ENCODE measurements around the gene CSNK1A1L.

The CSNK1A1L gene

DNA sequence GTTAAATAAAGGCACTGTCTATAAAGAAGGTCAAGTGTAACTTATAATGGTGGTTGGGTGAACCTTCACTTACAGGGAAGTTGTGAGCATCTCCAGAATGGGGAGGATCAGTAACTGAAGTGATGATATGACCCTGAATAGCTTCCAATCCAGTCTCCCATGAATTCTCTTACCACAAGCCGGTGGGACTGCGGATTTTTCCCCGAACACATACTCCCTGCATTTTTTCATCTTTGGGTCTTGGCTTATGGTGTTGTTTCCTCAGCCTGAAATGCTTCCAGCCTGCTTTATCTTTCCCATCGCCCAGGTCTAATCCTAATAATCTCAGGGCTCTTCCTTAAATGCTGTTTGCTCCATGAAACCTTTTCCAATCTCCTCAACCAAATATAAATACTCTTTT lies 2.0 kb upstream of the CSNK1A1L start:
- DNase-seq (ENCODE audit: low read depth) = no peak

DNA sequence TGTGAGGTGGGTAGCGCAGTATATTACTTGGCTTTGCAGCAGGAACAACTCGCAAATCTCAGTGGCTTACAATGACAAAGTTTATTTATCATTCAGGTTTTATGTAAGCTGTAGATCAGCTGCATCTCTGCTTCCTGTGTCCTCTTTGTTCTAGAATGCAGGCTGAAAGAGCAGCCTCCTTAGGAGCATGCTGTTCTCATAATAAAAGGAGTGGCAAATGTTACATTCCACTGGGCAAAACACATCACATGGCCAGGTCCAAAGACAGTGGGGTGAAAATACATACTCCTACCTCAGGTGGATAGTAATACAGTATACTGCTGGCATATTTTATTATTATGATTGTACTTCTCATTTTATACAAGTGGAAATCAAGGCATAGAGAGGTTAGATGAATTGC lies 1.2 kb upstream of the CSNK1A1L start:
- peak; percentile 48 for DNase-seq (ENCODE audit: low read depth)

DNA sequence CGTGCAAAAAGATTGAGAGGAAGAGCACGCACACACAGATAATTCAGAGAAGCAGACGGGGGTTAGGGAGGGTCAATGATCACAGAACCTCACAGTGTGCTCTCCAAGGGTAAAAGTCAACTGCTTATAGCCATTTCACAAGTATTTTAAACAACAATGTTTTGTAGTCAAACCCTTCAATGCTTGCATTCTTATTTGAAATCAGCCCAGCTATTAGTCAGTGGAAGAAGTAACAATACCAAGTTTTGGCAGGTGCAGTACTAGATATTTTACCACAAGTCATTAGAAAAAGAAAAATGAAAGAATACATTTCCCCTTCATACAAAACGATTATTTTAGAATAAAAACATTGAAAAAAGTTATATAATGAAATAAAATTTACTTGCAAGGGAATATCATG lies 2.6 kb downstream of the CSNK1A1L start:
- DNase-seq (ENCODE audit: low read depth) = peak; percentile 23

DNA sequence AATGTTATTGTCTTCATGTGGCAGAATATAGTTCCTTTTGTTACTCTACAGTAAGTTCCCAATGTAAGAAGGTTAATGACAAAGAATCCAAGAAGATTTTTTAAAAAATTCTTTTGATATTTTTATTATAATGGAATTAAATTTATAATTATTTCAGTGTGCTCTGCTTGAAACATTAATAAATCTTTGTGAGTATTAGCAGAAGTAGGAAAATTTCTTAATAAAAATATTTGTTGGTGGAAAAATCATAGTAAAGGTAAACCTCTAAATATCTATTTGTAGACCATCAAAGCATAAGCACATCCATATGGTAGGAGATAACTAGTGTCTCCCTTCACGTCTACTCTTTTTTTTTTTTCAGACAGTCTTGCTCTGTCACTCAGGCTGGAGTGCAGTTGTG lies 4.3 kb downstream of the CSNK1A1L start:
- DNase-seq (ENCODE audit: low read depth) = no peak

- DNase-seq (ENCODE audit: low read depth) = no peak
Observed at GRCh38 chr13:37100731-37101130, 4.7 kb downstream of the CSNK1A1L start.

GRCh38 chr13:37097076-37097475 lies 8.4 kb downstream of the CSNK1A1L start:
- peak; percentile 16 for DNase-seq (ENCODE audit: low read depth)

DNA sequence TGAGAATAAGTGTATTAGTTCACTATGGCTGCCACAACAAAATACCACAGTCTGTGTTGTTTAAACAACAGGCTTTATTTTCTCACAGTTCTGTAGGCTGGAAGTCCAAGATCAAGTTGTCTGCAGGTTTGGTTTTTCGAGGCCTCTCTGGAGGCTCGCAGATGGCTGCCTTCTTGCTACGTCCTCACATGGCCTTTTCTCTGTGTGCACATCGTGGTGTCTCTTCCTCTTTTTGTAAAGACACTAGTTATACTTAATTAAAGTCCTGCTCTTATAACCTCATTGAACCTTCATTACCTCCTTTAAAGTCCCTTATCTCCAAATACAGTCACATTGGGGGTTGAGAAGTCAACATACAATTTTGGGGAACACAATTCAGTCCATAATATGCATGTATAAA lies 10.6 kb downstream of the CSNK1A1L start:
- DNase-seq (ENCODE audit: low read depth) = no peak

DNA sequence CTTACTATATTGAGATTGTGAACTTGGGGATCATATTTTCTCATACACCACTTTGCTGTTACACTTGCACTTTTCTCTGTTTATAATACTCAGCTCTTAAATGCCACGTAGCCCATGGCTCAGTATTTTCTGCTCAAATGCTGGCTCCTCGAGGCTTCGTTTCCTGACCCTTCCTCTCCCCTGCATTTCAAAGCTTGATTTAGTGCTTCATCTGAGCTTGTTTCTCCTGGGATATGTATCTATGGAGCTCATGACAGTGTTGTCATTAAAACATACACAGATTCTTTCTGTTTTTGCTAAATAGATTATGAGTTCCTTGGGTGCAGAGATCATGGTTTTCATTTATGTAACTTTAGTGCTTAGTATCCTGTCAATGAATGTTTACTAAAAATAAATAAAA lies 11.4 kb downstream of the CSNK1A1L start:
- no peak for DNase-seq (ENCODE audit: low read depth)

DNA sequence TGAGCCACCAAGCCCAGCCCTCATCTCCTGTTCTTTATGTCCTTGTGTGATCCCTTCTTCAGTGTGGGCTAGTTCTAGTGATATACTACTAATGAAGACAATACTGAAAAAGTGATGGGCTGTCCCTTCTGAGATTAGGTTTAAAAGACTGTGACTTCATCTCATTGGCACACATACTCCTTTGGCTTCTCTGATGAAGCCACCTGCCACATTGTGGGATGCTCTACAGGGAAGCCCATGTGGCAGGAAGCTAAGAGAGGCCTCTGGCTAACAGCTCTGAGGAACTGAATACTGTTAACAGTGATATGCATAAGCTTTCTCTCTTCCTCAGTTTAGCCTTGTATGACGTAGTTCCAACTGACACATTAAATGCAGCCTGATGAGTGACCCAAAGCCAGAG lies 13.6 kb downstream of the CSNK1A1L start:
- DNase-seq (ENCODE audit: low read depth) = no peak

DNA sequence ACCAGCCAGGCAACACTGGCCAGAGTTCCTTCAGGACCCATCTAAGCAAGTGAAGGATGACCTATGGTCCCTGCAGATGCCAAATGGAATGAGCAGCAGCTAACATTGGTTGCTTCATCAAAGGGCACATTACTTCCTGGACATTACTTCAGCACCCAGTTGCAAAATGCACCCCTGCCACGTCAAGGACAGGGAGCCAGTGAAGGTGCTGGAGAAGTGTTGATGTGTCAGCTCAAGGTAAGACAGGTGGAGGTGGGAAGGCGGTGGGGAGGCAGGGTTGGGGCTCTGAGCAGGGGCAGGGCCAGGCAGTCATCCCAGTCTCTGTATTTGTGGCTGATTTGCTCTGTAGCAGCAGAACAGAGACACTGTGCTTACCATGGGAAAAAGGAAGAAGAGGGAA lies 14.6 kb downstream of the CSNK1A1L start:
- DNase-seq (ENCODE audit: low read depth) = no peak

DNA sequence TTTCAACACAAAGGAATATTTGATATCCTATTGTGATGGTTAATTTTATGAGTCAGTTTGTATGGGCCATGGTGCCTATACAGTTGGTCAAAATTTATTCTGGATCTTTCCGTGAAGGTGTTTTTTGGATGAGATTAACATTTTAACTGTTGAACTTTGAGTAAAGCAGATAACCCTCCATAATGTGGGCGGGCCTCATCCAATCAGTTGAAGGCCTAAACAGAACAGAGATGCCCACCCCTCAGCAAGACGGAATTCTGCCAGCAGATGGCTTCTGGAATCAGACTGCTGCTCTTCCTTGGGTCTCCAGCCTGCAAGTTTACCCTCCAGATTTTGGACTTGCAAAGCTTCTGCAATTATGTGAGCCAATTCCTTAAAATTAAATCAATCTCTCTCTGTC lies 16.0 kb downstream of the CSNK1A1L start:
- no peak for DNase-seq (ENCODE audit: low read depth)

- no peak for DNase-seq (ENCODE audit: low read depth)
Observed at GRCh38 chr13:37087486-37087885, 18.0 kb downstream of the CSNK1A1L start.

DNA sequence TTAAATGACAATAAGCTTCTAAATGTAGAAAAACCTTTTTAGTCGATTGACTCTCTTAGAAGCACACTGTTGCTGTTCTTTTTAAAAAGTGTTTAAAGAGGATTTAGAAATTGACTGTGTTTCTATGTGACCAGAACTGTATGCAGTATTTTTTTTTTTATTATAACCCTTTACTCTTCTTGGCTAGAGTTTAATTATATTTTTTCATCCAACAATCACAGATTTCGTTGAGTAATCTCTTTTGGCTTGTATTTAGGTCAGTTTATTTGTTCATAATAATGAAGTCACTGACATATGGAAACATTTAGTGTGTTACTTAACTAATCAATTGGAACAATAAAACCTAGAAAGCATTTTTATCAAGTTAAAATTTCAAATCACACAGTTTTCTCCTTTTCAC lies 19.9 kb downstream of the CSNK1A1L start:
- no peak for DNase-seq (ENCODE audit: low read depth)

DNA sequence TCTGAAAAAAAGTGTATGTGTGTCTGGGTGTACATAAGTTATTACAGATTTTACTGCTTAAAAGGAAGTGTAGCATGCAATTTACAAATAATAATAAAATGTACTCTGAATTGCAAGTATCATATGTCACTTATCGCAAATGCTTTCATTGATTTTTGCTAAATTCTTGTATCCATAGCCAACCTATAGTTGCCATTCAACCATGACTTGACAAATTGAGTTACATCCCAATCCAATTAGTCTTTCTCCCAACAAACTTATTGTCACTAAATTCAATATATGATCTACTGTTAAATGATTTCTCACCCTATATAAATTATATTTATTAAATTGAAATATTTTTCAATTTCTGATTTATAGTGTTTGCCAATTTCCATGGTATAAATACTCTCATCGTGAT lies 28.6 kb downstream of the CSNK1A1L start:
- DNase-seq (ENCODE audit: low read depth) = no peak

DNA sequence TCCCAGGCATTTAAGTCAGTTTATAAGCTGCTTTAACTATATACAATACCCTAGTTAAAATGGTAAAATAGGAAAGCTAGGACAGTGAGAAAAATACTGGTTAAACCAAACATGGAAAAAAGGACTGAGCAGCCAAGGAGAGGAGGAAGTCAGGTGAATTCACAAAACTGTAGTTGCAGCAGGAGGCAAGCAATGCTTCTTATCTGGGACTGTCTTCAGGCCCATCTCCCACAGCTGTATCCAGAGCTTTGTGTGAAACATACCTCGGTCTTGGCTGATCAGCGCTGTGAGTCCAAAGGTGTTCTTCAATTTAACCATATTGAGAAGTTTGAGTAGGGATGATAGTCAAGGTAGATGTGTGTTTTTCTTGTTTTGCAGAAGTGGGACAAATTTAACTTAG lies 30.3 kb downstream of the CSNK1A1L start:
- DNase-seq (ENCODE audit: low read depth) = no peak

- DNase-seq (ENCODE audit: low read depth) = peak; percentile 47
Observed at GRCh38 chr13:37074703-37075102, 30.8 kb downstream of the CSNK1A1L start.

- DNase-seq (ENCODE audit: low read depth) = no peak
Observed at GRCh38 chr13:37072024-37072423, 33.4 kb downstream of the CSNK1A1L start.

GRCh38 chr13:37070956-37071355 lies 34.5 kb downstream of the CSNK1A1L start:
- DNase-seq (ENCODE audit: low read depth) = peak; percentile 22

GRCh38 chr13:37070145-37070695 lies 35.2 kb downstream of the CSNK1A1L start:
- no peak for DNase-seq (ENCODE audit: low read depth)

- DNase-seq (ENCODE audit: low read depth) = no peak
Observed at GRCh38 chr13:37069597-37070103, 35.8 kb downstream of the CSNK1A1L start.

- peak; percentile 32 for DNase-seq (ENCODE audit: low read depth)
Observed at GRCh38 chr13:37068962-37069361, 36.5 kb downstream of the CSNK1A1L start.

GRCh38 chr13:37067874-37068273 lies 37.6 kb downstream of the CSNK1A1L start:
- DNase-seq (ENCODE audit: low read depth) = no peak

DNA sequence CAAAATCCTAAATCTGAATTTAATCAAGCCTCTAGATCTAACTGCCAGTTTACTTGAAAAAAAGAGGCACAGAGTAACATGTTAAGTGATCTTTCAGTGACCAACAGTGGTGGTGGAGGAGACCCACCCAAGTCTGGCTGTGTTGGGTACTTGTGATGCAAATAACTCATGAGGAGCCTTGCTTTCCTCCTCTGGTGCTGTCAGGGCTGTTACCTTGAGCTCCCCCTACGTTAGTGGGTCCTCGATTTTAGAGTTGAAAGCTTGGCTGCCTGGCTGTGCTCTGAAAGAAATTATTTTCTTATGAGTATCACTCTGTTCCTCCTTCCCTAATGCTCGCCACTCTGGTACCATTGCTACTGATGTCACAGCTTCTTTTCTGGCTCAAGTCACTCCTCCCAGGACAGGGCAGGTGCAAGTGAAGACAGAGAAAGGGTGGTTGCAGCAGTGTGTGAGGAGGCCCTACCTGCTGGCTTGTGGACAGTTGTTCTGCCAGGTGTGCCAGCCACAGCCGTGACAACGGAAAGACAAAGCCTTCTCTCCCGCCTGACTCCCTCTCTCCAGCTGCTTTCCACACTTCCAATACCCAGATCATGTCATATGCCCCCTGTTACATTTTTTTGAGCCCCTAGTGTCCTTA lies 39.5 kb downstream of the CSNK1A1L start:
- no peak for DNase-seq (ENCODE audit: low read depth)

DNA sequence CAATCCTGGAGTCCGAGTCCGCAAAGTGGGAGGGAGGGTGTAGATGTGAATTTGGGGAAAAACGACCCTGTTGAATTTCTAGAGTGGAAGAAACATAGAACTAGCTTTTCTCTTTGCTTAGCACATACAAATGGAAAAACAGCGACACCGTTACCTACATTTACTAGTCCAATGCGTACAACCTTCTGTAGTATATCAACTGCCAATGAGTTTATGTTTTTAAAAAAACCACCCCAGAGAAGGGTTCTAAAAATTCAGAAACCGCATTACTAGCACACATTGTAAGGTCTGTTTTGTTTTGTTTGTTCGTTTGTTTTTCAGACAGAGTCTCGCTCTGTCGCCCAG lies 45.6 kb downstream of the CSNK1A1L start:
- no peak for DNase-seq (ENCODE audit: low read depth)

Measured in iris pigment epithelial cell (primary cell).